ENCODE measurements around the gene SLIT3. TPM values are rescaled to one million over a fixed set of nuclear protein-coding genes. Genes with fewer than 3 reads are reported as not detected.

The SLIT3 gene
- total RNA-seq, 1 experiment from 2014 or later: 0.10 TPM

GRCh38 chr5:169029661-169030274 lies 271.2 kb downstream of the SLIT3 start (continued):
- TF ChIP-seq JUND (IDR thresholded peaks at IDR 0.05) (no peak), FOSL1 (IDR thresholded peaks at IDR 0.05; ENCODE audit: low read depth) (no peak), SIN3A (IDR thresholded peaks at IDR 0.05; ENCODE audit: low read depth) (no peak), POLR2AphosphoS5 (IDR thresholded peaks at IDR 0.05; ENCODE audit: low read depth, low read length) (no peak), CEBPB (IDR thresholded peaks at IDR 0.05; ENCODE audit: low read depth) (no peak)

GRCh38 chr5:169029037-169029436 lies 271.9 kb downstream of the SLIT3 start:
- BruUV-seq (replicated peaks): no TSS peak
- Histone ChIP-seq H3K9ac (ENCODE audit: low read length) (no peak overlapping the region), H3K4me1 (ENCODE audit: control insufficient read depth in 1 of 2, insufficient read depth in 2 of 2, low read length in 2 of 2) (no peaks in the 10 kb centered on the region), H3K27ac (ENCODE audit: low read depth, low read length) (no peak overlapping the region), H3K4me2 (ENCODE audit: low read length) (no peak overlapping the region), H3K36me3 (ENCODE audit: control insufficient read depth in 1 of 2, insufficient read depth in 2 of 2, low read length in 2 of 2) (no peaks in the 10 kb centered on the region), H3K27me3 (ENCODE audit: insufficient read depth, low read length) (peaks cover 32% of the 10 kb centered on the region), H2AFZ (ENCODE audit: low read depth, low read length, poor library complexity, severe bottlenecking) (no peak overlapping the region), H3K9me2 (ENCODE audit: insufficient read depth) (no peaks in the 10 kb centered on the region), H3K4me3 (replicated peaks in 1 of 2; ENCODE audit: low read depth in 1 of 2, low read length in 2 of 2) (no peak overlapping the region), H3K9me3 (ENCODE audit: control insufficient read depth in 1 of 2, insufficient read depth in 1 of 2, low read depth in 1 of 2, low read length in 2 of 2) (no peaks in the 10 kb centered on the region), H3K79me2 (ENCODE audit: insufficient read depth, low read length) (no peaks in the 10 kb centered on the region), H4K20me1 (ENCODE audit: insufficient read depth) (no peaks in the 10 kb centered on the region)
- DNase-seq (ENCODE audit: low read depth, low spot score): no peak
- ATAC-seq: no peak
- CTCF ChIA-PET: no interaction called here
- POLR2A ChIA-PET: no interaction called here
- RAD21 ChIA-PET (ENCODE audit: low non-redundant PET in 1 of 2, low total read pairs in 2 of 2, uncharacterized antibody in 2 of 2, unreplicated experiment in 2 of 2): no interaction called here
- intact Hi-C loops (cut with micrococcal nuclease): no loop called here
- TF ChIP-seq POLR2A (IDR thresholded peaks at IDR 0.05; ENCODE audit: borderline replicate concordance, extremely low read depth, insufficient read depth, insufficient read length): no peak
- no peak for TF ChIP-seq ZBTB33 (IDR thresholded peaks at IDR 0.05; ENCODE audit: extremely low read depth, insufficient replicate concordance, low read length)
- no peak for TF ChIP-seq SRF (IDR thresholded peaks at IDR 0.05; ENCODE audit: low read depth)
- no peak for TF ChIP-seq SIN3A (IDR thresholded peaks at IDR 0.05; ENCODE audit: low read depth)
- TF ChIP-seq MAX (IDR thresholded peaks at IDR 0.05): no peak
- no peak for TF ChIP-seq TCF7L2 (IDR thresholded peaks at IDR 0.05; ENCODE audit: borderline replicate concordance, extremely low read depth, insufficient read depth, insufficient read length)
- no peak for TF ChIP-seq JUND (IDR thresholded peaks at IDR 0.05)
- no peak for TF ChIP-seq FOSL1 (IDR thresholded peaks at IDR 0.05; ENCODE audit: low read depth)
- TF ChIP-seq SP1 (IDR thresholded peaks at IDR 0.05; ENCODE audit: low read depth): no peak
- no peak for TF ChIP-seq ZNF274 (IDR thresholded peaks at IDR 0.05; ENCODE audit: low read depth, low read length)
- TF ChIP-seq ELF1 (IDR thresholded peaks at IDR 0.05; ENCODE audit: borderline replicate concordance, low read depth): no peak
- no peak for TF ChIP-seq CTCF (IDR thresholded peaks at IDR 0.05 in 2 of 3, conservative IDR thresholded peaks at IDR 0.05 in 1 of 3; ENCODE audit: borderline replicate concordance in 1 of 3, insufficient read depth in 1 of 3, low read depth in 2 of 3, low read length in 2 of 3)
- TF ChIP-seq YY1 (IDR thresholded peaks at IDR 0.05; ENCODE audit: extremely low read depth, insufficient replicate concordance, low read depth, low read length): no peak
- TF ChIP-seq RAD21 (IDR thresholded peaks at IDR 0.05; ENCODE audit: low read depth): no peak
- TF ChIP-seq REST (IDR thresholded peaks at IDR 0.05; ENCODE audit: low read depth): no peak
- no peak for TF ChIP-seq CBX3 (IDR thresholded peaks at IDR 0.05; ENCODE audit: low read depth)

Data from HCT116 (cell line).